SH-SY5Y (cell line): Measurements from ENCODE around the gene UBR4.

Experiments used
- GATA2 ChIP-seq: IDR thresholded peaks from 2 replicates; pipeline ENCODE4 v1.6.1; 2011; ENCODE audit warnings: mild to moderate bottlenecking, low read depth, low read length
- GATA3 ChIP-seq: IDR thresholded peaks from 2 replicates; pipeline ENCODE4 v1.6.1; 2011; ENCODE audit warnings: low read depth, mild to moderate bottlenecking, low read length, moderate library complexity

GRCh38 chr1:19220991-19221390 is 10.9 kb upstream of the UBR4 start:
- TF ChIP-seq GATA3 (no peak), GATA2 (no peak)
